Stimulated activated naive CD4-positive, alpha-beta T cell treated with Interleukin-2 at 50 U/mL for 16 hours (primary cell): ENCODE data around the gene LPGAT1.
"Not testable (repeated sequence)": the region's sequence is repeated elsewhere in the genome, so short reads cannot be mapped to it uniquely, and the experiment has no call there.

ENCODE experiments used
- DNase-seq: peaks from one replicate; lab custom pipeline; 2025; lab: John Stamatoyannopoulos, UW

LPGAT1 gene, protein sequence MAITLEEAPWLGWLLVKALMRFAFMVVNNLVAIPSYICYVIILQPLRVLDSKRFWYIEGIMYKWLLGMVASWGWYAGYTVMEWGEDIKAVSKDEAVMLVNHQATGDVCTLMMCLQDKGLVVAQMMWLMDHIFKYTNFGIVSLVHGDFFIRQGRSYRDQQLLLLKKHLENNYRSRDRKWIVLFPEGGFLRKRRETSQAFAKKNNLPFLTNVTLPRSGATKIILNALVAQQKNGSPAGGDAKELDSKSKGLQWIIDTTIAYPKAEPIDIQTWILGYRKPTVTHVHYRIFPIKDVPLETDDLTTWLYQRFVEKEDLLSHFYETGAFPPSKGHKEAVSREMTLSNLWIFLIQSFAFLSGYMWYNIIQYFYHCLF

DNA sequence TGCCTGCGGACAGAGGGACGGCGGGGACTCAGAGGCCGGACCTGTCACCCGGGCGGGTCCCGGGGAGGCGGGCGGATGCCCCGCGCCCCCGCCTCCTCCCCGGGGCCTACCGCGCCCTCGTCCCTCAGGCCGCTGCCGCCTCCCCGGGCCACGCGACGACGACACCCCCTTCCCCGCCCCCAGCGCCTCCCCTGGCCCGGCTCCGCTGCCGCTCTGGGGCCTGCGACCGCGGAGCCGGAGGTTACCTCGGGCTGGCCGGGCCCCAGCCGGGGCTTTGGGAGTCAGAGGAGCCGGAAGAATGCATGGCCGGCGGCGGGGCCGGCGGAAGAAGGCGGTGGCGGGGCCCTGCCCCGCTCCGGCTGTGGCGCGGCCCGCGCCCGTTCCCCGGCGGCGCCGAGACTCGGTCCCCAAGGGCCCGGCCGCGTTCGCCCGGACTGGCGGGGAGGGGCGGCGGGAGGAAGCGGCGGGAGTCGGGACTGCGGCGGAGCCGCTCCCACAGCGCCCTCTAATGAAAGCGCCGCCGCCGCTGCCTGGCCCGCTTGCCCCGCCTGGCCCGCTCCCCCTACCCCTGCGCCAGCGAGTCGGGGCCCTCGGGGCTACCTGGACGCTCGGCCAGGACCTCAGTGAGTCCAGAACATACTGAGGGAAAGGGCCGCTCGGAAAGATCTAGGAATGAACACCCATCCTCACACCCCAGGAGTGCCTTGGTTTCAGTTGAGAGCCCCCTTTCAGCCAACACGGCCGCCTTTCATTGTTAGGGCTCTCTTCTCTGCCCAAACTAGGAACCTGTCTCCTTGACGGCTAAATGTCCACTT lies at the start of gene LPGAT1:
Gene LPGAT1, minus strand, starts transcription at position 436 of the 815 bp plus-strand sequence. CDS start 1,467 bp downstream, outside the sequence.
- DNase-seq: peak; percentile 73

DNA sequence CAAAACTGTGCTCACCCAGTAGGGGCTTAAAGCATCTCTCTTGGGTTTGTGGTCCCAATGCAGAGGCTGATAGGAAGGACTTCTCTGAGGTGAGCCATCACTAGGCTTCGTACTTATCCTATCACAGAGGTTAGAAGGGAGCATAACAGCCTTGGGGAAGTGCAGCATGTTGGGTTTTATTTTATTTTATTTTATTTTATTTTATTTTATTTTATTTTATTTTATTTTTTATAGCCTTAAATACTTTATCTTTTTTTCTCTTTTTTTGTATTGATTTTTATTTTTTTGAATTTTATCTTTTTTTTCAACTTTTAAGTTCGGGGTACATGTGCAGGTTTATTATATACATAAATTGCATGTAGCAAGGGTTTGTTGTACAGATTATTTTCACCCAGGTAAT lies 48.9 kb upstream of the LPGAT1 start:
- DNase-seq: no peak

DNA sequence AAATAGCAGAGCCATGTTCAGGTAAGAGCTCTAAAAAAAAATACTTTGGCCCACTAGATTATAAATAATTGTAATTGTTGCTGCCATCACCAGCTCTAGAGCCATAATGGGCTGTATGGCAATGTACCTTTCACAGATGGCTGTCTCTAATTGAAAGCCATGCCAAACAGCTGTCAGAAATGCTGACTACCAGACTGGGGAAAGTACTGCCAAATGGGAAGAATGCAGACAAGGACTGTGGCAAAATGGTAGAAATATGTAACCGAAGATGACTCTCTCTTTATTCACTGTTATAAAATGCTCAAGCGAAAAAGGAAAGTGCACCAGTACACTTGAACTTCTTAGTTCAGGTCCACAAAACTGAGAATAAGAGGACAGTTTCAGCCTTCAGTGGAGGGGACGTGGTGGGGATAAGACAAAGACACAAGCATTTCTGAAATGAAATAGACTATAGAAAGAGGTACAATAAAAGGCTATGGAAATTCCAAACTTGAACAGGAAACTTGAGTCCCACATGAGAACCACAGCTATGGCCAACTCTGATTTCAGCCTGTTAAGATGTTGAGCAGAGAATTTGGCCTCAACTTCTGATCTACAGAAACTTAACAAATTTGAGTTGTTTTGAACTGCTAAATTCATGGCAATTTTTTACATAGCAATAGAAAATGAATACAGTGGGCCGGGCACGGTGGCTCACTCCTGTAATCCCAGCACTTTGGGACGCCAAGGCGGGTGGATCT lies 46.5 kb upstream of the LPGAT1 start:
- no peak for DNase-seq

DNA sequence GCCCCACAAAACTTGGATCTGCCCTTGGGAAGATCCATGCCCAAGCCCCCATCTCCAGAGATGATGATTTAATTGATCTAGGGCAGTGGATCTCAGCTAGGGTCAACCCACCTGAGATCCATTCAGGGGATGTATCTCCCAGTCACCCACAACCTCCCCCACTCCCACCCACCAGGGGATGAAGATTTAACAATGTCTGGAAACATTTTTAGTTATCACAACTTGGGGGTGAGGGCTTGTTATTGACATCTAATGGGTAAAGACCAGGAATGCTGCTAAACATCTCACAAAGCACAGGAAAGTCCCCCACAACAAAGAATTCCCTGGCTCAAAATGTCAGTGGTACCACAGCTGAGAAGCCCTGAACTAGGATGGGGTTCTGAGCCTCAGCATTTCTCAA lies 45.0 kb upstream of the LPGAT1 start:
- DNase-seq: no peak

DNA sequence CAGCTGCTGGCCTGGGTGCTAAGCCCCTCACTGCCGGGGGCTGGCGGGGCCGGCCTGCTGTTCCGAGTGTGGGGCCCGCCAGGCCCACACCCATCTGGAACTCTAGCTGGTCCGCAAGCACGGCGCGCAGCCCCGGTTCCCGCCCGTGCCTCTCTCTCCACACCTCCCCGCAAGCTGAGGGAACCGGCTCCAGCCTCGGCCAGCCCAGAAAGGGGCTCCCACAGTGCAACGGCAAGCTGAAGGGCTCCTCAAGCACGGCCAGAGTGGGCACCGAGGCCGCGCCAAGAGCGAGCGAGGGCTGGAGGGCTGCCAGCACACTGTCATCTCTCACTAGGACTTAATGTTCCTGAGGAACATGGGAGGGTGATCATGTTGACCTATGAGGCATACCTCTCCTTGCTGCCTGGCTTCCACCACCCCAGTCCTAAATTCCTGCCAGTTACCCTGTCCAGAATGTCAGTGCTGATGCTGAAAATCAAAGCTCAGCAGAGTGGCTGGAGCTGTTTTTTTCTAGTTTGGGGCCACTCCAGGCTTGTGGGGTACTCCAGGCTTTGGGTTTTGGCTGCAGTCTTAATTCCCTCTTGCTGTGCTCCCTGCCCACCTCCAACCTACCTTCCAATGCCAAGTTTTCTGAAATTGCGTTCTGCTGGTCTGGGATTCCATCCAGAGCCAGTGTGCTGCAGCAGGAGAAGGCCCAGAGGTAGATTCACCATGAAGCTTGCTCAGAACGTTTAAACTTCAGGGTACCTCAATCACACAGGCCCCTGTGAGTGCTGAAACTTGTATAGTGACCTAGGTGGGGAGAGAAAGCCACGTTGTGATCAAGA lies 44.2 kb upstream of the LPGAT1 start:
- no peak for DNase-seq

DNA sequence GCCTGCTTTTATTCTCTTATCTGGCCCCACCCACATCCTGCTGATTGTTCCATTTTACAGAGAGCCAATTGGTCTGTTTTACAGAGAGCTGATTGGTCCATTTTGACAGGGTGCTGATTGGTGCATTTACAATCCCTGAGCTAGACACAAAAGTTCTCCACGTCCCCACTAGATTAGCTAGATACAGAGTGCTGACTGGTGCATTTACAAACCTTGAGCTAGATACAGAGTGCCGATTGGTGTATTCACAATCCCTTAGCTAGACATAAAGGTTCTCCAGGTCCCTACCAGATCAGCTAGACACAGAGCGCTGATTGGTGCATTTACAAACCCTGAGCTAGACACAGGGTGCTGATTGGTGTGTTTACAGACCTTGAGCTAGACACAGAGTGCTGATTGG lies 43.2 kb upstream of the LPGAT1 start:
- DNase-seq: not testable (repeated sequence)

DNA sequence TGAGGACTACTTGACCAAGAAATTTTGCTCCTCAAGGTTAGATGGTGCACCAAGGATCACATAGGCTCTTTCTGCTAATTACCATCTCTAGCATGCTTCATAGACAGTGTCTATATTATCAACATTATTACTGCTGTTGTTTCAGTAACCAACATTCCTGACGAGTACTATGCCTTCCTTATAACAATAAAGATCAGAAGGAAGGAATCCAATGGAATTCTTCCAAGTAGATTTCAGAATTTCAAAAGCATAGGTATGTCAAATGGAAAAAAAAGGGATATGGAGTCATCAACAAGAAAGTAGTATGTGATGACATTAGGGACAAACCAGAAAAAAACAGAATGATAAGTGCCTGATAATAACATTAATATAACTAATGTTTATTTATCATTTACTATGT lies 39.6 kb upstream of the LPGAT1 start:
- DNase-seq: no peak

DNA sequence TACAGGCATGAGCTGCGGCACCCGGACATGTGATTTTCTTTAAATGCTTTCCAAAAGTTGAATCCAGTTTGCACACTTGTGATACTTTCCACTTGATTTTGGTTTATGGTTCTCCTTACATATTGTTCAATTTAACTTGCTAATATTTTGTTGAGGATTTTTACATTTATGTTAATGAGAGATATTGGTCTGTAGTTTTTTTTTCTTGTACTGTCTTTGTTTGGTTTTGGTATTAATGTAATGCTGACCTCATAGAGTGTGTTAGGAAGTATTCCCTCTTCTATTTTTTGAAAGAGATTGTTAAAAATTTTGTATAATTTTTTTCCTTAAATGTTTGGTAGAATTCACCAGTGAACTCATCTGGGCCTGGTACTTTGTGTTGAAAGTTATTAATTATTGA lies 34.6 kb upstream of the LPGAT1 start:
- no peak for DNase-seq

DNA sequence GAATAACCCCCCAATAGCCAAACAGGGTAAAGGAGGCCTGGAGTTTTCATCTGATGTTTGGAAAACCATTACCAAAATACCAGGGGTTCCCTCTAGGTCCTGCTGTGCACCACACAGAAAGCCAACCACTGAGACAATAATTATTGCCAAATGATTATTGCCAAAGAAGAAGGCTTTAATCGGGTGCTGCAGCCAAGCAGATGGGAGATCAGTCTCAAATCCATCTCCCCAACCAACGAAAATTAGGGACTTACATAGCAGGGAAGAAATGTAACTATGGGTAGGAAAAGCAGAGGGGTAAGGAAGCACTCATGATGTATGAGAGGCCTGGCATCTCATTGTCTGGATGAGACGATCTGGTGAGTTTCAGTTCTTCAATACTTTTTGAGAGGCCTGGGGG lies 28.8 kb upstream of the LPGAT1 start:
- DNase-seq: no peak

DNA sequence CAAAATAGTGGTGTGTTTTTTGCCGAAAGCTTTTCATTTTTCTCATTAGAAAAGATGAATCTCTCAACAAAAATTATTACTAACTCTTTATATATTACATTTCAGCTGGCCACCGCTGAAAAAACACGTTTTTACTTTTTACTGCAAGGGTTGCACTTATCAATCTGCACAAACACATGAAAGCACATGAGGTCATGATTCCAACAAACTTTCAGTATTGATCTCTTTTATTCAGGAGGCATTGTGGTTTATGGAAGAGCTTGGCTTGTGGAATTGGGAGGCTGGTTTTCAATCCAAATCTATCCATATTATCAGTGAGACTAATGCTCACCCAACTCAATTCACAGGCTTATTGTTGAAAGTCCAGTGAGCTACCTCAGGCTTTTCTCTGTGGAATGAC lies 20.6 kb upstream of the LPGAT1 start:
- DNase-seq: no peak

DNA sequence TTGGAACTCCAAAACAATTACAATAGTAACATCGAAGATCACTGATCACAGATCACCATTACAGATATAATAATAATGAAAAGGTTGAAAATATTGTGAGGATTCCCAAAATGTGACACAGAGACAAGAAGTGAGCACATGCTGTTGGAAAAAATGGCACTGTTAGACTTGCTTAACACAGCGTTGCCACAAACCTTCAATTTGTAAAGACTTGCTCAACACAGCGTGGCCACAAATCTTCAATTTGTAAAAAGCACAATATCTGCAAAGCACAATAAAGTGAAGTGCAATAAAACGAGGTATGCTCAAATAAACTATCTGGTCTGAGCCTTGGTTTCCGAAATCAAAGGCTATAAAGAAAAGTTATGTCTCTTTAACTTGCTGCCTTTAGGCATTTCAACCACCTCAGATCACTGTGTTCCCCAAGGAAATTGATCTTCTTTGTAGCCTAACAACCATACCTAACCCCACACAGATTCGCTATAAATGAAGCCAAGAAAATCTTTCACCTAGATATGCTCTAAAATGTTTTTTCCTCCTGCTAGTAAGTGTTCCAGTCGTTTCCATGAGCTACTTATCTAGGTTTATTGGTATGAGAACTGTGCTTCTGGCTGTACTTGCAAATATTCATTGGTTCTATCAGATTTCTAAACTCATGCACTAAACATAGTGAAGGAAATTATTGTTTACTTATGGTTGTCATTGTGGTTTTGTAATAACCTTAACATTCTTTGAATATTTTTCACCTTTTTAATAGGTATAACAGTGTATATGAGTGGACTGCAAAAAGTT lies 13.1 kb upstream of the LPGAT1 start:
- no peak for DNase-seq

DNA sequence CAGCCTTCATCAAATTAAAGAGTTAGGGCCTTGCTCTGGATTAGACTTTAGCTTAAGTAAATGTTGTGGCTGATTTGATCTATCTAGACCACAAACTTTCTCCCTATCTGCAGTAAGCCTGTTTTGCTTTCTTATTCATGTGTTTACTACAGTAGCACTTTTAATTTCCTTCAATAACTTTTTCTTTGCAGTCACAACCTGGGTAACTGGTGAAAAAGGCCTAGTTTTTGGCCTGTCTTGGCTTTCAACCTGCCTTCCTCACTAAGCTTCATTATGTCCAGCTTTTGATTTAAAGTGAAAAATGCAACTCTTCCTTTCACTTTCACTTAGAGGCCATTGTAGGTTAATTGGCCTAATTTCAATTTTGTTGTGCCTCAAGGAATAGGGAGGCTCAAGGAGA lies 12.5 kb upstream of the LPGAT1 start:
- no peak for DNase-seq

DNA sequence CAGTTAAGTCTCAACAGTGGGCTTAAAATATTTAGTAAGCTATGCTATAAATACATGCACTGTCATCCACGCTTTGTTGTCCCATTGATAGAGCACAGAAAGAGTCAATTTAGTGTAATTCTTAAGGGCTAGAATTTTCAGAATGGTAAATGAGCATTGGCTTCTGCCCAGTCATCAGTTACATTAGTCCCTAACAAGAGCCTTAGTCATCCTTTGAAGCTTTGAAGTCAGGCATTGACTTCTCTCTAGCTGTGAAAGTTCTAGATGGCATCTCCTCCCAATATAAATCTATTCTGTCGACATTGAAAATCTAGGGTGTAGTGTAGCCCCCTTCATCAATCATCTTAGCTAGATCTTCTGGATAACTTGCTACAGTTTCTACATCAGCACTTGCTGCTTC lies 12.0 kb upstream of the LPGAT1 start:
- no peak for DNase-seq

DNA sequence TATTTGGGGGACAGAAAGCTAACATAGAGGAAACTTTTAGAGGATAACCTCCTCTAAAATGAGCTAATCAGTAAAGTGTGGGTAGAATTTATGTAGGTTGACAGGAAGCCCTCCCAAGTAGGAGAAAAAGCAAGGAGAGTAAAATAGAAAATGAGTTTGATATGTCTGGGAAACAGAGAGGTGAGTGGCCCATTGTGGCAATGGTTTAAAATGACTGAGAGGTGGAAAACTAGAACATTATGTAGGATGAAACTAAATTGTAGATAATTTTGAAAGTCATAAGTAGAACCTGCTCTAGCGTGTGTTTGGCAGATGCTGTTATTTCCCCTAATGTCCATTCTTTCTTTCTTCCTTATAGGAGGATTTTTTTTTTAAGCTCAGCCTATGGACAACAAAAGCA lies 8.5 kb upstream of the LPGAT1 start:
- DNase-seq: no peak

DNA sequence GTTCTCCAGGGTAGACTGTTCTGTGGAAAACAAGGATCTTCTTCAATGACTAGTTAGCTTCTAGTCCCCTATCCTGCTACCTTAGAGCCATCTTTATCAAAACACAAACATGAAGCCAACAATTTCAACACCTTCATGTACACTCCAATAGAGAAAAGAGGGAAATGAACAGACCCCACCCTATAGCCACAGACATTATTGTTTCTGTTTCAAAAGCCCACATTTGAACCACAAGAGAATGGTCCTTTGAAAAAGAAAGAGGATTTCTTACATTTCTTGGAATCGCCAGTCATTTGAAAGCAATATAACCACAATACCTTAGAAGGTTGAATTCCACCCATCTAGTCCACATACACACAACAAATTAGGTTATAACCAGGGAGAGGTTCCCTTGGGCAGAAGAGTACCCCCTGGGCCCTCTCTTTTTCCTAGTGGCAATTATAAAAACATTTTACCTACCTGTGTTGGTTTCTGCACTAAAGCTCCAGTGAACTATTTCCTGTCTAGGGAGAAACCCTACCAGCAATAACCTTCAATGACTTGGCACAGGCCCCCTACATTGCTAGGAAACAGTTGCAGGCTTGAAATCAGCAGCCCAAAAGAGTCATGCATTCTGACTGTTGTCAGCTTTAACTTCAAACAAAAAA lies 2.7 kb upstream of the LPGAT1 start:
- DNase-seq: peak; percentile 3

DNA sequence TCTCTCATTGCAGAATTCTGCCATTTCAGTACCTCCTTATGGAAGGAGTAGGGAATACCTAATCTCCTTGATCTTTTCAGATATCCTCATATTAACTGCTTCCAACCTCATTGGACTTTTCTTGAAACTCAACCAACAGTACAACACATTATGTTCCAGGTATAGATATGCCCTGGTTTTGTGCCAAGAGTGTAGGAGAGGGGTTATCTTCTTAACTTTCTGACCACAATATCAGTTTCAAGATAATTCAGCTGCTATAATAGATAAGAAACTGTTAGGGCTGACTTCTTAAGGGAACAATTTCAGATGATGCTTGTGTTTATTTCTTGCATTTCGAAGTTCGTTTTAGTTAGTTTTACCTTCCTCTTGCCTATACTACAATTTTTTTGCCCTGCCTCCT lies 2.1 kb upstream of the LPGAT1 start:
- no peak for DNase-seq

DNA sequence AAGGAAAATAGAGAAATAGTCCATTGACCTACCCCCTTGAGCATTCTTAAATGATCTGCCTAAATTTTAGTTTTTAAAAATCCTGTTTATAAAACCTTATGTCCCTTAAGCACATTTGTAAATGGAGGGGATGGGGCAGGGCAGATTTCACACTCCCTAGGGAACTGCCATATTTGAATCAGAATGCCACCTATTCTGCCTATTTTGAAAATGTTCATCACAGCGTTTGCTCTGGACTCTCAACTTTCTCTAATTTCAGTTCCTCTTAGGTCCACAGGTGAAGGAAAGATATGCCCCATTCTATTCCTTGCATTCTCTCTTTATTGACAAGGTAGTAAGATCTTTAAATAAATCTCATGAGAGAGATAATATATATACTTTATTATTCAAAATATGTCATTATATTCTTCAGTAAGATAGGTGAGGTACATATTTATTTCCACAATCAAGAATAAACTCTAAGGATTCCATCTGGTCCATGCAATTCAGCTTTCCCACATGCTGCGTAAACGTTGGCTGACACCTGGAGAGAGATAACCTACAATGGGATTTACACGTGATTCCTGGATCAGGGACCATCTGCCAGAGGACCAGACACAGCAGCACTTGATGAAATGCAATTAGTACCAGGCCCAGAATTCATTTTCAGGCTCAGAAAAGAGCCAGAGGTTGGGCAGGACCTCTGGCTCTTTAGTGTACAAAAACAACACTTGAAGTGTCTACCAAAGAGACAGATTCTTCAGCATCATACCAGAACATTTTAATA lies 1.2 kb upstream of the LPGAT1 start:
- DNase-seq: no peak

DNA sequence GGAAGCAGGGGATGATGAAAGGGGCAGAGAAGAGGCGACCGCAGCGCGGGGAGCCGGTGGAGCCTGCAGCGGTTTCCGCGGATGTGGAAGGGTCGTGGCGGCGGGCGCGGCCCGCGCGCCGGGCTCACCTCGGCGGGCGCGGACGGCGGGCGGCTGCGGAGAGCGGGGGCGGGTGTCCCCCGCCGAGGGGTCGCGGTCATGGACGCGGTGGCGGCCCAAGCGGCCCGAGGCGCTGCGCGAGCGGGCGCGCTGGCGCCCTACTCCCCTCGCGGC lies 572 bp downstream of the LPGAT1 start:
- DNase-seq: peak; percentile 15

DNA sequence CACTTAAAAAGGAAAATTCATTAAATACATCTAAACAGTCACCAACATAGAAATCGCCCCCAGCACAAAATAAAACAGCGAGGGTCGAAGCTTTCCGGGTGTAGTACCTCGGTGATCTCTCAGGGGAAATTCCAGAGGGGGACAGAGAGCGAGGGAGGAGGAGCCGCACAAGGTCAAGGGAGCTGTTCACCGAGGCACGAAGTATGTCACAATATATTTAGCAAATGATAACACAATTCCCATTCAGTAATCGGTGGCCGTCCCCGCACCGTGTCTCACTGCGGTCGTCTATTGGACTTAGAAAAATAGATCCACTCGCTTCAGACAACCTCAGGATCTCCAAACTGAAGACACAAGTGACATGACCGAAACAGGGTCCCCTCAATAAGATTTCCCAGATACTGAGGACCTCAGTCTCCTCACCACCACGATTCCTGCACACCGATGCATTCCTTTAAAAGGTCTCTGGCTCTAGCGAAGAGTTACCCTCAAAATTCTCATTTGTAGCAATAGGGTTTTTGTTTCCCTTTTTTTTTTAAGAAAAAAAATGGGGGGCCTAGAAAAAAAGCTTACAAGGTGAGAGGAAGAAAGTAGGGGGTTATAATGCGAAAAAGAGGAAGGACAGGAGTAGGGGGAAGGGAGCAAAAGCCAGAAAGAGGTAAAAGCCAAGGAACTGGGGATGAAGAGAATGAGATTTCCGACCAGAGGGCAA lies 1.1 kb downstream of the LPGAT1 start:
- no peak for DNase-seq
